A673 (cell line): ENCODE measurements around the gene CSNK1G2. TPM values are rescaled to one million over a fixed set of nuclear protein-coding genes. Genes with fewer than 3 reads are reported as not detected.

Experiments used
- BruUV-seq: library from RNA; stranded (reverse); fragments of 400-500 nt; replicated peaks from 2 replicates; lab custom pipeline; 2021; lab: Mats Ljungman, UMichigan
- CTCF ChIA-PET: fragments of 300-600 bp; sonication (Branson Sonifier 250); formaldehyde crosslinking; loops from one replicate; lab custom pipeline; 2022; ENCODE audit warnings: antibody characterized with exemption; lab: Charles Lee
- POLR2A ChIA-PET: fragments of 300-600 bp; sonication (Branson Sonifier 250); formaldehyde crosslinking; loops from one replicate; lab custom pipeline; 2022; ENCODE audit warnings: antibody characterized with exemption; ENCODE audit not compliant: low non-redundant PET; lab: Charles Lee
- DNase-seq: peaks from one replicate; pipeline ENCODE4 v3.0.0-alpha.2; 2015; ENCODE audit warnings: low spot score
- H3K27ac ChIP-seq: fragments of 200-600 bp; sonication (generic); 2 replicates; pipeline ENCODE4 v1.5.1; 2016; ENCODE audit warnings: mixed run types, low read depth, mild to moderate bottlenecking, mixed read lengths, antibody characterized with exemption, low read length; ENCODE audit not compliant: poor library complexity, severe bottlenecking
- H3K27me3 ChIP-seq: fragments of 200-600 bp; sonication (generic); replicated peaks from 2 replicates; pipeline ENCODE4 v1.6.1; 2017; ENCODE audit warnings: mixed run types, low read depth, mild to moderate bottlenecking, mixed read lengths, antibody characterized with exemption, low read length; ENCODE audit not compliant: insufficient read depth, poor library complexity
- H3K36me3 ChIP-seq: fragments of 200-600 bp; sonication (generic); 2 replicates; pipeline ENCODE4 v1.6.1; 2016; ENCODE audit warnings: mixed run types, mild to moderate bottlenecking, mixed read lengths, antibody characterized with exemption, low read length; ENCODE audit not compliant: insufficient read depth, poor library complexity, severe bottlenecking
- H3K4me1 ChIP-seq: fragments of 200-600 bp; sonication (generic); 2 replicates; pipeline ENCODE4 v1.6.1; 2017; ENCODE audit warnings: mixed run types, mild to moderate bottlenecking, mixed read lengths, antibody characterized with exemption, low read length; ENCODE audit not compliant: insufficient read depth, poor library complexity, severe bottlenecking
- H3K4me3 ChIP-seq: fragments of 200-600 bp; sonication (generic); 2 replicates; pipeline ENCODE4 v1.5.1; 2016; ENCODE audit warnings: low read depth, mixed run types, mild to moderate bottlenecking, mixed read lengths, low read length; ENCODE audit not compliant: poor library complexity, severe bottlenecking
- H3K9me3 ChIP-seq: fragments of 200-600 bp; sonication (generic); 2 replicates; pipeline ENCODE4 v1.6.1; 2016; ENCODE audit warnings: mixed run types, low read depth, mild to moderate bottlenecking, mixed read lengths, antibody characterized with exemption, low read length; ENCODE audit not compliant: poor library complexity, severe bottlenecking
- EZH2 ChIP-seq: fragments of 200-600 bp; sonication (generic); IDR thresholded peaks from 2 replicates; pipeline ENCODE4 v1.6.1; 2017; ENCODE audit warnings: borderline replicate concordance, low read depth, mild to moderate bottlenecking, mixed read lengths, antibody characterized with exemption, low read length; ENCODE audit not compliant: poor library complexity, severe bottlenecking
- intact Hi-C: fragments of 100-400 bp; cut with micrococcal nuclease; formaldehyde crosslinking; loops from one replicate; pipeline ENCODE4 v1.10.0; 2022; ENCODE audit not compliant: unreplicated experiment
- total RNA-seq: library from RNA; stranded (reverse); gene quantifications from 2 replicates; pipeline ENCODE4 v1.2.3, GENCODE V29; 2021
- TF ChIP-seq, protein P1 (sequence below): fragments of 300-800, 200-600 bp; sonication (generic); conservative IDR thresholded peaks from 2 replicates; pipeline ENCODE4 v1.5.1; 2017; ENCODE audit warnings: low read depth, mild to moderate bottlenecking, antibody characterized with exemption, low read length, moderate library complexity, mixed read lengths

The CSNK1G2 gene
- total RNA-seq, 1 experiment from 2014 or later = 108 TPM

DNA sequence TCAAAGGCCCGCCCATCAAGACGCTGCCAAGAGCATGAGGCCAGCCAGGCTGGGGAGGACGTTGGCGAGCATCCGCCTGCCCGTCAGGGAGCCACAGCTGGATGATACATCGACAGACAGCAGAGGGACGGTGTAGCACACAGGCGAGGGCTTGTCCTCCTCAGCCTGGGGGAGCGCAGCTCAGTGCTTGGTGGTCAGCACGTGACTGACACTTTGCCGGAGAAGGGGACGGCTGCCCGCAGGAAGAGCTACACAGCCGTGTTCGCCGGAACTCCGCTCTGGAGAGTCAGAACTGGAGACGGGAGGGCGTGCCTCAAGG is 34.1 kb downstream of the CSNK1G2 start:
- Histone ChIP-seq H3K9me3 (no peaks in the 10 kb centered on the region), H3K27me3 (no peaks in the 10 kb centered on the region), H3K4me1 (peaks cover 5% of the 10 kb centered on the region), H3K27ac (no peak overlapping the region), H3K4me3 (no peak overlapping the region), H3K36me3 (peaks cover 38% of the 10 kb centered on the region)
- intact Hi-C loops = no loop called here
- POLR2A ChIA-PET = no interaction called here
- TF ChIP-seq EZH2 = no peak
- TF ChIP-seq, protein P1, sequence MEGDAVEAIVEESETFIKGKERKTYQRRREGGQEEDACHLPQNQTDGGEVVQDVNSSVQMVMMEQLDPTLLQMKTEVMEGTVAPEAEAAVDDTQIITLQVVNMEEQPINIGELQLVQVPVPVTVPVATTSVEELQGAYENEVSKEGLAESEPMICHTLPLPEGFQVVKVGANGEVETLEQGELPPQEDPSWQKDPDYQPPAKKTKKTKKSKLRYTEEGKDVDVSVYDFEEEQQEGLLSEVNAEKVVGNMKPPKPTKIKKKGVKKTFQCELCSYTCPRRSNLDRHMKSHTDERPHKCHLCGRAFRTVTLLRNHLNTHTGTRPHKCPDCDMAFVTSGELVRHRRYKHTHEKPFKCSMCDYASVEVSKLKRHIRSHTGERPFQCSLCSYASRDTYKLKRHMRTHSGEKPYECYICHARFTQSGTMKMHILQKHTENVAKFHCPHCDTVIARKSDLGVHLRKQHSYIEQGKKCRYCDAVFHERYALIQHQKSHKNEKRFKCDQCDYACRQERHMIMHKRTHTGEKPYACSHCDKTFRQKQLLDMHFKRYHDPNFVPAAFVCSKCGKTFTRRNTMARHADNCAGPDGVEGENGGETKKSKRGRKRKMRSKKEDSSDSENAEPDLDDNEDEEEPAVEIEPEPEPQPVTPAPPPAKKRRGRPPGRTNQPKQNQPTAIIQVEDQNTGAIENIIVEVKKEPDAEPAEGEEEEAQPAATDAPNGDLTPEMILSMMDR = no peak
- CTCF ChIA-PET = no interaction called here
- BruUV-seq = no TSS peak
- no peak for DNase-seq

DNA sequence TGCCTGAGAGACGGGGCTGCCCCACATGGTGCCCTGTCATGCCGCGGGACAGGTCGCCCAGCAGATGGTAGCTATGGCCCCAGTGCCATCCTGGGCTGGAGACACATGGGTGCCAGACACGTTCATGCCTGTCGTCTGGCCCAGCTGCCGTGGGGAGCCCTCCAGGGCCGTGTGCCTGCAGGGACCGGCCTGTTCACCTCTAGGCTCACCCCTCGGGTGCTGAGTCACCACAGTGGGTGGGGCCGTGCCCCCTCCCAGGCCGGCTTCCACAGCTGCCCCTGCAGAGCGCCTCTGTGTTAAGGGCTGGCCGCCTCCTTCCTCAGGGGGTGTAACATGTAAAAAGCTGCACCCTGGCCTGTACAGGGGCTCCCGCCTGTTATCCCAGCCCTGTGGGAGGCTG is 36.1 kb downstream of the CSNK1G2 start:
- no peak for DNase-seq

DNA sequence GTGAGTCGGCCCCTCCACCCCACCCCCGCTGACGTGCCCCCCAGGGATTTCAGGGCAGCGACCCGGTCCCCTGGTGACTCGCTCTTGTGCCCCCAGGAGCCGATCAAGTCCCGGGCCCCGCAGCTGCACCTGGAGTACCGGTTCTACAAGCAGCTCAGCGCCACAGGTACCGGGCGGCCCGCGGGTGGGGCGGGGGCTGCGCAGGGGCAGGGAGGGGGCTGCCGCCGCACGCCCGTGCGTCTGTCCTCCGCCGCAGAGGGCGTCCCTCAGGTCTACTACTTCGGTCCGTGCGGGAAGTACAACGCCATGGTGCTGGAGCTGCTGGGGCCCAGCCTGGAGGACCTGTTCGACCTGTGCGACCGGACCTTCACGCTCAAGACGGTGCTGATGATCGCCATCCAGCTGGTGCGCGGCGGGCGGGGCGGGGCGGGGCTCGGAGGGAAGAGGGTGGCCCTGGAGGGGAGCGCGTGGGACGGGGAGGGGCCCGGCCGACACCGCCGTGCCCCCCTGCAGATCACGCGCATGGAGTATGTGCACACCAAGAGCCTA is 37.4 kb downstream of the CSNK1G2 start:
- Histone ChIP-seq H3K27me3 (no peaks in the 10 kb centered on the region), H3K36me3 (peaks cover 57% of the 10 kb centered on the region), H3K4me3 (no peak overlapping the region), H3K9me3 (no peaks in the 10 kb centered on the region), H3K27ac (no peak overlapping the region), H3K4me1 (no peaks in the 10 kb centered on the region)
- intact Hi-C loops = no loop called here
- ChIA-PET POLR2A (no interaction called here), CTCF (interaction anchor here (0.6 kb wide), 1 partner anchor 565 kb away, joined by 6 read pairs; no protein-coding TSS in a partner anchor)
- no peak for DNase-seq
- no TSS peak for BruUV-seq
- TF ChIP-seq, protein P1 = no peak
- TF ChIP-seq EZH2 = no peak

More for the DNA sequence above, 36.1 kb downstream of the CSNK1G2 start:
- no peaks in the 10 kb centered on the region for H3K27me3 ChIP-seq
- ChIA-PET CTCF (no interaction called here), POLR2A (no interaction called here)
- H3K27ac ChIP-seq = no peak overlapping the region
- intact Hi-C loops = no loop called here
- H3K36me3 ChIP-seq = peaks cover 50% of the 10 kb centered on the region
- no peak overlapping the region for H3K4me3 ChIP-seq
- H3K4me1 ChIP-seq = no peaks in the 10 kb centered on the region
- BruUV-seq = no TSS peak
- H3K9me3 ChIP-seq = no peaks in the 10 kb centered on the region
- TF ChIP-seq, protein P1 = no peak
- no peak for TF ChIP-seq EZH2
